HepG2 (cell line): ENCODE data around the gene TMEM132D. TPM values are rescaled to one million over a fixed set of nuclear protein-coding genes. Genes with fewer than 3 reads are reported as not detected.

Source experiments
- ATAC-seq: fragments of 200-7000 bp; cut with Tn5 transposase; 3 replicates; pipeline ENCODE4 v1.9.1; 2020; ENCODE audit warnings: mild to moderate bottlenecking, moderate library complexity
- BruUV-seq: library from RNA; stranded (reverse); fragments of 400-500 nt; replicated peaks from 2 replicates; lab custom pipeline; 2021; lab: Mats Ljungman, UMichigan
- CTCF ChIA-PET: fragments of 300-600 bp; formaldehyde crosslinking; extraction: SDS; loops from one replicate; lab custom pipeline; 2021; ENCODE audit warnings: low total read pairs, inconsistent platforms, low intra/inter-chr PET ratio; lab: Yijun Ruan, JAX
- POLR2A ChIA-PET: fragments of 350-600 bp; sonication (Branson Sonifier 250); formaldehyde crosslinking; loops from one replicate; lab custom pipeline; 2020; ENCODE audit warnings: antibody characterized with exemption, inconsistent platforms; lab: Yijun Ruan, JAX
- DNase-seq: peaks from one replicate; pipeline ENCODE4 v3.0.0-alpha.2; 2015; ENCODE audit warnings: low spot score
- FAIRE-seq: peaks from 3 replicates; lab custom pipeline; 2011; peaks lifted over from hg19 to GRCh38; lab: Jason Lieb, UNC
- H2AFZ ChIP-seq: one replicate; pipeline ENCODE4 v1.6.1; 2011; ENCODE audit warnings: low read length, inconsistent platforms
- H3K27ac ChIP-seq: fragments of 300-600 bp; 3 replicates; pipeline ENCODE4 v1.8.0; 2011; ENCODE audit warnings: mixed run types, mild to moderate bottlenecking, mixed read lengths, low read length, inconsistent platforms; ENCODE audit not compliant: insufficient read depth; ENCODE audit errors: extremely low read length
- H3K27me3 ChIP-seq, 2 experiments: fragments of 200-600 bp in 1 of 2; 2 replicates in 1 of 2; 3 replicates in 1 of 2; pipeline versions ENCODE4 v1.6.0 to v1.8.0; 2011; ENCODE audit warnings: low read length in 2 of 2, mild to moderate bottlenecking in 2 of 2, moderate library complexity in 2 of 2, inconsistent platforms in 1 of 2; ENCODE audit not compliant: insufficient read depth in 2 of 2, control insufficient read depth in 1 of 2
- H3K36me3 ChIP-seq, 2 experiments: fragments of 200-600 bp in 1 of 2; replicated peaks in 1 of 2; 2 replicates in 1 of 2; 3 replicates in 1 of 2; pipeline versions ENCODE4 v1.5.1 to v1.8.0; 2011; ENCODE audit warnings: low read length in 2 of 2, inconsistent platforms in 1 of 2; ENCODE audit not compliant: insufficient read depth in 2 of 2, control insufficient read depth in 1 of 2
- H3K4me1 ChIP-seq: 2 replicates; pipeline ENCODE4 v1.5.1; 2012; ENCODE audit warnings: low read length, inconsistent platforms; ENCODE audit not compliant: insufficient read depth
- H3K4me2 ChIP-seq: 2 replicates; pipeline ENCODE4 v1.6.0; 2011; ENCODE audit warnings: low read depth, low read length, inconsistent platforms
- H3K4me3 ChIP-seq, 3 experiments: fragments of 200-600 bp in 1 of 3; sonication (generic), shearing (Covaris generic) in 1 of 3; replicated peaks in 1 of 3; 2 replicates each; pipeline ENCODE4 v1.5.1; 2011 to 2016; ENCODE audit warnings: low read length in 3 of 3, inconsistent platforms in 2 of 3, low read depth in 2 of 3, mild to moderate bottlenecking in 2 of 3, control low read depth in 1 of 3, mixed read lengths in 1 of 3; ENCODE audit not compliant: insufficient read depth in 1 of 3
- H3K79me2 ChIP-seq: one replicate; pipeline ENCODE4 v1.6.1; 2011; ENCODE audit warnings: low read length, inconsistent platforms; ENCODE audit not compliant: insufficient read depth
- H3K9ac ChIP-seq: 2 replicates; pipeline ENCODE4 v1.6.0; 2011; ENCODE audit warnings: mild to moderate bottlenecking, low read depth, low read length, inconsistent platforms; ENCODE audit not compliant: insufficient read depth
- H3K9me3 ChIP-seq: 2 replicates; pipeline ENCODE4 v1.5.1; 2012; ENCODE audit warnings: mild to moderate bottlenecking, low read length
- H4K20me1 ChIP-seq: 2 replicates; pipeline ENCODE4 v1.6.0; 2011; ENCODE audit warnings: inconsistent platforms, mild to moderate bottlenecking, low read length, moderate library complexity; ENCODE audit not compliant: insufficient read depth
- AKAP8 ChIP-seq: sonication (generic); formaldehyde crosslinking; IDR thresholded peaks from 2 replicates; pipeline ENCODE4 v1.5.1; 2020; ENCODE audit warnings: mild to moderate bottlenecking, missing genetic modification reagents
- ASH2L ChIP-seq: fragments of 300-600, 200-600 bp; sonication (generic); IDR thresholded peaks from 2 replicates; pipeline ENCODE4 v1.7.0; 2017; ENCODE audit warnings: low read depth, mild to moderate bottlenecking, moderate library complexity, mixed read lengths, low read length; ENCODE audit not compliant: insufficient read length
- CBX2 ChIP-seq, 2 experiments: fragments of 200-600 bp in 1 of 2; sonication (generic); formaldehyde crosslinking in 1 of 2; IDR thresholded peaks; 2 replicates each; pipeline versions ENCODE4 v1.7.0 to v1.8.1; 2018 to 2022; ENCODE audit warnings: low read depth in 2 of 2, low read length in 1 of 2, mild to moderate bottlenecking in 1 of 2, missing genetic modification reagents in 1 of 2
- CREM ChIP-seq, 2 experiments: sonication (generic) in 1 of 2; formaldehyde crosslinking in 1 of 2; IDR thresholded peaks; 2 replicates each; pipeline versions ENCODE4 v1.4.0 to v1.6.1; 2016 to 2020; ENCODE audit warnings: antibody characterized with exemption in 1 of 2, mild to moderate bottlenecking in 1 of 2, missing genetic modification reagents in 1 of 2
- HDAC2 ChIP-seq: sonication (generic); formaldehyde crosslinking; IDR thresholded peaks from 2 replicates; pipeline ENCODE4 v1.4.0; 2020; ENCODE audit warnings: missing genetic modification reagents
- HMG20B ChIP-seq: conservative IDR thresholded peaks from 2 replicates; pipeline ENCODE4 v1.6.1; 2016; ENCODE audit warnings: missing genetic modification reagents, missing compliant biosample characterization
- HNRNPL ChIP-seq: fragments of 200-400 bp; formaldehyde crosslinking; IDR thresholded peaks from 2 replicates; pipeline ENCODE4 v1.6.1; 2017; ENCODE audit warnings: mild to moderate bottlenecking, low read depth, low read length
- JARID2 ChIP-seq: sonication (generic); formaldehyde crosslinking; IDR thresholded peaks from 2 replicates; pipeline ENCODE4 v1.8.1; 2023; ENCODE audit warnings: missing genetic modification reagents, inconsistent platforms; ENCODE audit not compliant: insufficient replicate concordance
- KLF11 ChIP-seq: IDR thresholded peaks from 2 replicates; pipeline ENCODE4 v1.6.1; 2016; ENCODE audit warnings: missing compliant biosample characterization
- MED13 ChIP-seq: sonication (generic); formaldehyde crosslinking; IDR thresholded peaks from 2 replicates; pipeline ENCODE4 v1.5.0; 2020; ENCODE audit warnings: missing genetic modification reagents
- MTF2 ChIP-seq: sonication (generic); formaldehyde crosslinking; IDR thresholded peaks from 2 replicates; pipeline ENCODE4 v1.5.0; 2020; ENCODE audit warnings: missing genetic modification reagents, borderline replicate concordance
- MXD1 ChIP-seq: sonication (generic); formaldehyde crosslinking; IDR thresholded peaks from 2 replicates; pipeline ENCODE4 v1.4.0; 2020; ENCODE audit warnings: mild to moderate bottlenecking, missing genetic modification reagents
- POLR2AphosphoS5 ChIP-seq: IDR thresholded peaks from 2 replicates; pipeline ENCODE4 v1.6.1; 2012; ENCODE audit warnings: low read depth, low read length
- RFXANK ChIP-seq: IDR thresholded peaks from 2 replicates; pipeline ENCODE4 v1.6.1; 2016
- SALL2 ChIP-seq: sonication (generic); formaldehyde crosslinking; IDR thresholded peaks from 2 replicates; pipeline ENCODE4 v1.8.1; 2023; ENCODE audit warnings: mild to moderate bottlenecking, missing genetic modification reagents, inconsistent platforms
- SETDB1 ChIP-seq: sonication (generic); formaldehyde crosslinking; IDR thresholded peaks from 2 replicates; pipeline ENCODE4 v1.5.1; 2020; ENCODE audit warnings: missing genetic modification reagents, mild to moderate bottlenecking, borderline replicate concordance
- SP2 ChIP-seq: sonication (generic); formaldehyde crosslinking; IDR thresholded peaks from 2 replicates; pipeline ENCODE4 v1.5.1; 2020; ENCODE audit warnings: mild to moderate bottlenecking, missing genetic modification reagents
- XBP1 ChIP-seq: sonication (generic); formaldehyde crosslinking; IDR thresholded peaks from 2 replicates; pipeline ENCODE4 v1.5.0; 2020; ENCODE audit warnings: missing genetic modification reagents
- ZBTB3 ChIP-seq: sonication (generic); formaldehyde crosslinking; IDR thresholded peaks from 2 replicates; pipeline ENCODE4 v1.4.0; 2020; ENCODE audit warnings: low read depth, mild to moderate bottlenecking, moderate library complexity, missing genetic modification reagents, borderline replicate concordance
- ZBTB39 ChIP-seq: sonication (generic); formaldehyde crosslinking; IDR thresholded peaks from 2 replicates; pipeline ENCODE4 v1.5.0; 2020; ENCODE audit warnings: missing genetic modification reagents
- ZFY ChIP-seq: sonication (generic); formaldehyde crosslinking; IDR thresholded peaks from 2 replicates; pipeline ENCODE4 v1.4.0; 2020; ENCODE audit warnings: missing genetic modification reagents
- ZNF460 ChIP-seq: sonication (generic); formaldehyde crosslinking; IDR thresholded peaks from 2 replicates; pipeline ENCODE4 v1.5.1; 2020; ENCODE audit warnings: missing genetic modification reagents, mild to moderate bottlenecking, borderline replicate concordance
- ZNF709 ChIP-seq: sonication (generic); formaldehyde crosslinking; IDR thresholded peaks from 2 replicates; pipeline ENCODE4 v1.5.0; 2020; ENCODE audit warnings: mild to moderate bottlenecking, missing genetic modification reagents
- ZSCAN30 ChIP-seq: sonication (generic); formaldehyde crosslinking; IDR thresholded peaks from 2 replicates; pipeline ENCODE4 v1.5.0; 2020; ENCODE audit warnings: mild to moderate bottlenecking, missing genetic modification reagents
- WGBS: methylation state at CpG from one replicate; pipeline ENCODE4 v1.1.6; 2017; ENCODE audit warnings: low lambda C conversion rate; 5-methylcytosine and 5-hydroxymethylcytosine counted together
- in situ Hi-C: cut with HindIII; loops from 2 replicates; pipeline ENCODE4 v1.10.0; 2017; ENCODE audit warnings: low pct_unique_long_range_greater_than_20kb; ENCODE audit not compliant: extremely low pct_ligation_motif_present
- intact Hi-C: fragments of 100-400 bp; cut with micrococcal nuclease; formaldehyde crosslinking; loops from one replicate; pipeline ENCODE4 v1.10.0; 2022; ENCODE audit not compliant: unreplicated experiment
- polyA plus RNA-seq, 8 experiments: library from polyadenylated mRNA; depleted of rRNA in 3 of 8; stranded (reverse) in 7 of 8; unstranded in 1 of 8; fragments of >200 nt; fragmentation: Illumina TruSeq in 4 of 8; extraction: Trizol in 4 of 8; gene quantifications; 2 replicates each; pipeline versions ENCODE4 v1.2.1 to v1.2.3, GENCODE V29; 2011 to 2016; ENCODE audit warnings: low read depth in 4 of 8, missing spikeins in 1 of 8, mixed read lengths in 1 of 8; ENCODE audit not compliant: insufficient read depth in 1 of 8
- total RNA-seq, 5 experiments: library from RNA; depleted of rRNA; stranded (reverse); fragments of >200 nt; fragmentation: Illumina TruSeq; extraction: Trizol; gene quantifications; 2 replicates each; pipeline ENCODE4 v1.2.3, GENCODE V29; 2016; ENCODE audit warnings: low read depth in 1 of 5

The TMEM132D gene
- total and polyA plus RNA-seq, 2 of the 13 experiments (the other 11 are each of a cell fraction or from before 2014, with no cell fraction given) = not detected

GRCh38 chr12:129585296-129585695 lies 318.5 kb downstream of the TMEM132D start (continued):
- TF ChIP-seq RFXANK (CRISPR knock-in tag) = no peak
- no peak for TF ChIP-seq HNRNPL
- TF ChIP-seq AKAP8 (CRISPR knock-in tag) = no peak
- no peak for TF ChIP-seq HMG20B (CRISPR knock-in tag)
- TF ChIP-seq KLF11 (CRISPR knock-in tag) = no peak
- no peak for TF ChIP-seq ZFY (CRISPR knock-in tag)
- no peak for TF ChIP-seq ZBTB39 (CRISPR knock-in tag)
- no peak for TF ChIP-seq POLR2AphosphoS5
- no peak for TF ChIP-seq CREM (IDR thresholded peaks at IDR 0.05)
- TF ChIP-seq CREM (CRISPR knock-in tag; IDR thresholded peaks at IDR 0.05) = no peak

- Histone ChIP-seq H3K9me3 (peaks cover 12% of the 10 kb centered on the region), H3K4me2 (no peak overlapping the region), H3K36me3 (no peaks in the 10 kb centered on the region), H3K27ac (no peak overlapping the region), H3K27me3 (no peaks in the 10 kb centered on the region), H3K4me3 (no peak overlapping the region), H3K9ac (no peak overlapping the region), H3K79me2 (no peaks in the 10 kb centered on the region), H4K20me1 (no peaks in the 10 kb centered on the region), H3K4me1 (no peaks in the 10 kb centered on the region), H2AFZ (no peak overlapping the region)
- in situ Hi-C loops (no loop called here), intact Hi-C loops (no loop called here)
- CTCF ChIA-PET = no interaction called here
- POLR2A ChIA-PET = no interaction called here
- WGBS = 19% methylated on average over 5 of the region's 5 CpGs
- no peak for TF ChIP-seq ZSCAN30
- no peak for TF ChIP-seq ZNF709 (CRISPR knock-in tag)
- TF ChIP-seq MXD1 (CRISPR knock-in tag) = no peak
- no peak for TF ChIP-seq JARID2 (CRISPR knock-in tag)
- TF ChIP-seq SP2 (CRISPR knock-in tag) = no peak
- no peak for TF ChIP-seq HDAC2 (CRISPR knock-in tag)
- TF ChIP-seq CBX2 (IDR thresholded peaks at IDR 0.05; ENCODE audit: low read depth, low read length) = no peak
- TF ChIP-seq CBX2 (CRISPR knock-in tag; IDR thresholded peaks at IDR 0.05; ENCODE audit: low read depth) = no peak
- TF ChIP-seq MTF2 (CRISPR knock-in tag) = no peak
- TF ChIP-seq SALL2 = no peak
- TF ChIP-seq ZNF460 = no peak
- no peak for TF ChIP-seq SETDB1 (CRISPR knock-in tag)
- no peak for TF ChIP-seq MED13 (CRISPR knock-in tag)
- TF ChIP-seq ZBTB3 (CRISPR knock-in tag) = no peak
- TF ChIP-seq XBP1 = no peak
- TF ChIP-seq ASH2L = no peak
- ATAC-seq = no peak
- BruUV-seq = no TSS peak
- DNase-seq = no peak
- FAIRE-seq = no peak
Observed at GRCh38 chr12:129579879-129580278, 323.9 kb downstream of the TMEM132D start.
